K562 (cell line): ENCODE measurements around the gene CLDN11. TPM values are rescaled to one million over a fixed set of nuclear protein-coding genes. Genes with fewer than 3 reads are reported as not detected.

Experiments used
- ATAC-seq: fragments of 200-7000 bp; cut with Tn5 transposase; 3 replicates; pipeline ENCODE4 v1.9.1; 2020; ENCODE audit warnings: moderate library complexity
- BruUV-seq: library from RNA; stranded (reverse); fragments of 400-500 nt; replicated peaks from 2 replicates; lab custom pipeline; 2021; lab: Mats Ljungman, UMichigan
- CTCF ChIA-PET: fragments of 300-600 bp; formaldehyde crosslinking; extraction: SDS; loops from one replicate; lab custom pipeline; 2021; ENCODE audit warnings: low intra/inter-chr PET ratio; lab: Yijun Ruan, JAX
- POLR2A ChIA-PET: fragments of 300-600, 350-650 bp; sonication (Branson Sonifier 250); formaldehyde crosslinking; extraction: SDS; loops from one replicate; lab custom pipeline; 2021; ENCODE audit warnings: antibody characterized with exemption, inconsistent platforms; lab: Yijun Ruan, JAX
- DNase-seq, 4 experiments: peaks; one replicate each; pipeline versions ENCODE4 v3.0.0 to v3.0.0-alpha.2; 2011 to 2018; ENCODE audit warnings: low spot score in 3 of 4, mixed read lengths in 3 of 4; ENCODE audit errors: extremely low read depth in 1 of 4
- FAIRE-seq: peaks from 2 replicates; lab custom pipeline; 2011; peaks lifted over from hg19 to GRCh38; lab: Jason Lieb, UNC
- H2AFZ ChIP-seq: 2 replicates; pipeline ENCODE4 v1.6.0; 2011; ENCODE audit warnings: low read depth, low read length, control low read depth, inconsistent platforms
- H3K27ac ChIP-seq: fragments of 200-600 bp; 3 replicates; pipeline ENCODE4 v1.8.0; 2011; ENCODE audit warnings: low read depth, mild to moderate bottlenecking, control low read depth, inconsistent platforms, low read length, moderate library complexity, mixed read lengths; ENCODE audit errors: extremely low read depth
- H3K27me3 ChIP-seq, 2 experiments: fragments of 300-600 bp in 1 of 2; 2 replicates in 1 of 2; 3 replicates in 1 of 2; pipeline versions ENCODE4 v1.6.0 to v1.8.0; 2011; ENCODE audit warnings: inconsistent platforms in 2 of 2, low read length in 2 of 2, mild to moderate bottlenecking in 1 of 2, mixed read lengths in 1 of 2, moderate library complexity in 1 of 2; ENCODE audit not compliant: control insufficient read depth in 2 of 2, insufficient read depth in 2 of 2
- H3K36me3 ChIP-seq: fragments of 300-600 bp; 3 replicates; pipeline ENCODE4 v1.8.0; 2011; ENCODE audit warnings: mild to moderate bottlenecking, low read length, inconsistent platforms; ENCODE audit not compliant: control insufficient read depth, insufficient read depth
- H3K4me1 ChIP-seq, 2 experiments: fragments of 200-600 bp in 1 of 2; replicated peaks in 1 of 2; 2 replicates in 1 of 2; 3 replicates in 1 of 2; pipeline versions ENCODE4 v1.5.1 to v1.8.0; 2011; ENCODE audit warnings: inconsistent platforms in 2 of 2, low read length in 2 of 2, mild to moderate bottlenecking in 1 of 2, mixed read lengths in 1 of 2, moderate library complexity in 1 of 2; ENCODE audit not compliant: control insufficient read depth in 2 of 2, insufficient read depth in 2 of 2
- H3K4me2 ChIP-seq: 2 replicates; pipeline ENCODE4 v1.6.1; 2011; ENCODE audit warnings: low read length, control low read depth, inconsistent platforms, mixed read lengths; ENCODE audit not compliant: insufficient read depth
- H3K4me3 ChIP-seq: fragments of 200-600 bp; sonication (generic), shearing (Covaris generic); 2 replicates; pipeline ENCODE4 v1.5.1; 2016; ENCODE audit warnings: control low read depth, inconsistent platforms
- H3K79me2 ChIP-seq: fragments of 200-600 bp; 3 replicates; pipeline ENCODE4 v1.8.0; 2011; ENCODE audit warnings: low read length, inconsistent platforms; ENCODE audit not compliant: control insufficient read depth, insufficient read depth
- H3K9ac ChIP-seq, 2 experiments: 2 replicates each; pipeline versions ENCODE4 v1.6.0 to v1.6.1; 2011; ENCODE audit warnings: low read depth in 2 of 2, low read length in 2 of 2, control low read depth in 1 of 2, inconsistent platforms in 1 of 2, mild to moderate bottlenecking in 1 of 2, mixed read lengths in 1 of 2; ENCODE audit not compliant: insufficient read depth in 1 of 2
- H3K9me1 ChIP-seq: one replicate; pipeline ENCODE4 v1.6.0; 2011; ENCODE audit warnings: inconsistent platforms, mild to moderate bottlenecking, low read length, moderate library complexity; ENCODE audit not compliant: control insufficient read depth, insufficient read depth
- H3K9me3 ChIP-seq: replicated peaks from 2 replicates; pipeline ENCODE4 v1.5.1; 2011; ENCODE audit warnings: low read depth, low read length, inconsistent platforms; ENCODE audit not compliant: control insufficient read depth, insufficient read depth
- H4K20me1 ChIP-seq: replicated peaks from 2 replicates; pipeline ENCODE4 v1.6.1; 2011; ENCODE audit warnings: low read length, inconsistent platforms, mixed read lengths; ENCODE audit not compliant: control insufficient read depth, insufficient read depth
- ATF3 ChIP-seq, 2 experiments: fragments of 450-650 bp in 1 of 2; sonication (generic) in 1 of 2; formaldehyde crosslinking in 1 of 2; IDR thresholded peaks in 1 of 2; conservative IDR thresholded peaks in 1 of 2; 2 replicates each; pipeline versions ENCODE4 v1.6.1 to v1.8.1; 2016 to 2023; ENCODE audit warnings: mild to moderate bottlenecking in 2 of 2, moderate library complexity in 2 of 2, inconsistent platforms in 1 of 2, missing genetic modification reagents in 1 of 2
- JUND ChIP-seq, 2 experiments: IDR thresholded peaks; 2 replicates in 1 of 2; 3 replicates in 1 of 2; pipeline ENCODE4 v1.6.1; 2011; ENCODE audit warnings: borderline replicate concordance in 2 of 2, low read depth in 2 of 2, low read length in 2 of 2, improper control_type of control experiment in 1 of 2, missing biosample characterization in 1 of 2, missing genetic modification characterization in 1 of 2, missing genetic modification reagents in 1 of 2
- PURB ChIP-seq: sonication (generic); formaldehyde crosslinking; IDR thresholded peaks from 2 replicates; pipeline ENCODE4 v1.9.0; 2021; ENCODE audit warnings: low read depth, mild to moderate bottlenecking, missing genetic modification reagents
- ZNF407 ChIP-seq: fragments of 450-650 bp; IDR thresholded peaks from 2 replicates; pipeline ENCODE4 v1.6.1; 2016; ENCODE audit warnings: low read depth
- WGBS: fragments of 100-300 bp; shearing (Covaris generic); methylation state at CpG from one replicate; pipeline ENCODE4 v1.1.6; 2016; ENCODE audit warnings: low coverage, mixed read lengths; ENCODE audit not compliant: insufficient coverage; ENCODE audit errors: missing lambda C conversion rate; 5-methylcytosine and 5-hydroxymethylcytosine counted together
- in situ Hi-C: fragments of 300-500 bp; cut with MboI; formaldehyde crosslinking; loops from 4 replicates; pipeline ENCODE4 v1.15.0; 2018; ENCODE audit warnings: inconsistent platforms, mixed read lengths
- intact Hi-C: fragments of 100-400 bp; cut with micrococcal nuclease; formaldehyde crosslinking; loops from 2 replicates; pipeline ENCODE4 v1.14.2; 2022
- polyA plus RNA-seq, 8 experiments: library from polyadenylated mRNA; depleted of rRNA in 4 of 8; stranded (reverse) in 5 of 8; unstranded in 3 of 8; fragments of >200 nt; fragmentation: Nextera tagmentation in 2 of 8; fragmentation: Illumina TruSeq in 1 of 8; extraction: Ambion mirVana in 2 of 8; extraction: Trizol in 1 of 8; gene quantifications; 2 replicates each; pipeline versions ENCODE4 v1.2.1 to v1.2.3, GENCODE V29; 2011 to 2014; ENCODE audit warnings: inconsistent platforms in 1 of 8, missing spikeins in 1 of 8
- total RNA-seq, 7 experiments: library from RNA; depleted of rRNA in 6 of 7; stranded (reverse); fragments of >200 nt in 6 of 7; fragmentation: Illumina TruSeq in 2 of 7; extraction: Trizol in 2 of 7; gene quantifications; 2 replicates each; pipeline versions ENCODE4 v1.2.1 to v1.2.3, GENCODE V29; 2011 to 2021; ENCODE audit warnings: low replicate concordance in 1 of 7
- TF ChIP-seq, protein P1 (sequence below): fragments of 250-450 bp; sonication (Bioruptor Pico); IDR thresholded peaks from 2 replicates; pipeline ENCODE4 v1.4.0; 2020; ENCODE audit warnings: mild to moderate bottlenecking

Gene CLDN11
- total and polyA plus RNA-seq, 9 of the 15 experiments (the other 6 are each of a cell fraction or from before 2014, with no cell fraction given): 0.05 to 0.41 (median 0.18) TPM; not detected in 1

GRCh38 chr3:170440344-170440743 lies 21.7 kb downstream of the CLDN11 start:
- H3K36me3 ChIP-seq: no peaks in the 10 kb centered on the region
- POLR2A ChIA-PET: interaction anchor here (0.6 kb wide), 1 partner anchor 108 kb away, joined by 3 read pairs; no protein-coding TSS in a partner anchor
- intact Hi-C loops (no loop called here), in situ Hi-C loops (no loop called here)
- no peak for ATAC-seq
- no TSS peak for BruUV-seq
- no peak for FAIRE-seq
- H3K79me2 ChIP-seq: no peaks in the 10 kb centered on the region
- H3K27me3 ChIP-seq: peaks cover 0 to 8% of the 10 kb centered on the region in 2 experiments; a peak in 1 of 5 replicates
- no peak overlapping the region for H3K4me3 ChIP-seq
- CTCF ChIA-PET: no interaction called here
- DNase-seq: no peak
- no peak overlapping the region for H2AFZ ChIP-seq
- no peak overlapping the region for H3K4me2 ChIP-seq
- TF ChIP-seq JUND (IDR thresholded peaks at IDR 0.05; ENCODE audit: borderline replicate concordance, low read depth, low read length) (0 out of 2 replicates have a peak, but pooled peaks have one; percentile 15), JUND (tag; IDR thresholded peaks at IDR 0.05; ENCODE audit: borderline replicate concordance, low read depth, low read length) (no peak; the same call in 2 of the 3 replicates), ATF3 (IDR thresholded peaks at IDR 0.05) (0 out of 2 replicates have a peak, but pooled peaks have one; percentile 8), ATF3 (CRISPR knock-in tag; conservative IDR thresholded peaks at IDR 0.05) (no peak), PURB (CRISPR knock-in tag) (no peak), ZNF407 (no peak)
- TF ChIP-seq, protein P1, sequence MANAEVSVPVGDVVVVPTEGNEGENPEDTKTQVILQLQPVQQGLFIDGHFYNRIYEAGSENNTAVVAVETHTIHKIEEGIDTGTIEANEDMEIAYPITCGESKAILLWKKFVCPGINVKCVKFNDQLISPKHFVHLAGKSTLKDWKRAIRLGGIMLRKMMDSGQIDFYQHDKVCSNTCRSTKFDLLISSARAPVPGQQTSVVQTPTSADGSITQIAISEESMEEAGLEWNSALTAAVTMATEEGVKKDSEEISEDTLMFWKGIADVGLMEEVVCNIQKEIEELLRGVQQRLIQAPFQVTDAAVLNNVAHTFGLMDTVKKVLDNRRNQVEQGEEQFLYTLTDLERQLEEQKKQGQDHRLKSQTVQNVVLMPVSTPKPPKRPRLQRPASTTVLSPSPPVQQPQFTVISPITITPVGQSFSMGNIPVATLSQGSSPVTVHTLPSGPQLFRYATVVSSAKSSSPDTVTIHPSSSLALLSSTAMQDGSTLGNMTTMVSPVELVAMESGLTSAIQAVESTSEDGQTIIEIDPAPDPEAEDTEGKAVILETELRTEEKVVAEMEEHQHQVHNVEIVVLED: no peak
- no peak overlapping the region for H3K9ac ChIP-seq
- H3K4me1 ChIP-seq: peaks cover 3 to 6% of the 10 kb centered on the region in 2 experiments; a peak in 2 of 5 replicates
- no peaks in the 10 kb centered on the region for H4K20me1 ChIP-seq
- no peak overlapping the region for H3K27ac ChIP-seq
- H3K9me1 ChIP-seq: no peaks in the 10 kb centered on the region
- no peaks in the 10 kb centered on the region for H3K9me3 ChIP-seq
- WGBS: 56% methylated on average over 2 of the region's 2 CpGs
